Activated T-helper 2 cell treated with anti-CD3 and anti-CD28 coated beads, Interferon-gamma antibody, Interleukin-2, Interleukin-4, amounts not matched to agents 10 μg/mL and 5 μg/mL and 100 μg/mL, durations not matched to agents 14 hours and 24 hours and 36 hours (primary cell): ENCODE measurements around the gene DNAI2. TPM values are rescaled to one million over a fixed set of nuclear protein-coding genes. Genes with fewer than 3 reads are reported as not detected.

Source experiments
- DNase-seq: peaks from one replicate; pipeline ENCODE4 v3.0.0; 2021; ENCODE audit warnings: low spot score
- H3K27ac Mint-ChIP-seq: one replicate; pipeline ENCODE4 v1.8.0; 2021; ENCODE audit warnings: mixed read lengths
- H3K27me3 Mint-ChIP-seq: one replicate; pipeline ENCODE4 v1.8.0; 2021; ENCODE audit warnings: low read depth, mixed read lengths
- H3K36me3 Mint-ChIP-seq: one replicate; pipeline ENCODE4 v1.8.0; 2021; ENCODE audit warnings: low read depth, mixed read lengths
- H3K4me1 Mint-ChIP-seq: one replicate; pipeline ENCODE4 v1.8.0; 2021; ENCODE audit warnings: low read depth, mixed read lengths
- H3K4me3 Mint-ChIP-seq: one replicate; pipeline ENCODE4 v1.8.0; 2021; ENCODE audit warnings: low read depth, mild to moderate bottlenecking, moderate library complexity, mixed read lengths
- H3K9me3 Mint-ChIP-seq: one replicate; pipeline ENCODE4 v1.8.0; 2021; ENCODE audit warnings: mixed read lengths
- intact Hi-C: fragments of 100-400 bp; cut with micrococcal nuclease; formaldehyde crosslinking; loops from one replicate; pipeline ENCODE4 v1.15.1; 2023
- total RNA-seq: library from RNA; stranded (reverse); gene quantifications from 2 replicates; pipeline ENCODE4 v1.2.3, GENCODE V29; 2022

DNAI2 gene
- total RNA-seq, 1 donor from 2014 or later, result 0.75 TPM

DNA sequence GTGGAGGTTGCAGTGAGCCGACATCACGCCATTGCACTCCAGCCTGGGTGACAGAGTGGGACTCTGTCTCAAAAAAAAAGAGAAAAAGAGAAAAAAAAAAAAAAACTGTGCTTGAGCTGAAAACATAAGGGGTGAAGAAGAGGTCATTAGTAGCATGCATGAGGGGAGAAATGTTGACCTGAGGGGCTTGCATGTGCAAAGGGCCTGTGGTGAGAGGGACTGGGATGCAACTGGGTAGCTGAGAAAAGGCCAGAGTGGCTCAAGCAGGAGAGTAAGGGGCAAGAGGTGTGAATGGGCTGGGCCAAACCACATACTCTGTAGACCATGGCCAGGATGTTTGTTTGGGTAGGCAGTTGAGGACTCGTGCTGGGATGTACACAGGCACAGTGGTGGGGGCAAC is 55.3 kb downstream of the DNAI2 start:
- no peaks in the 10 kb centered on the region for H3K36me3 Mint-ChIP-seq
- no peak overlapping the region for H3K4me3 Mint-ChIP-seq
- peaks cover 14% of the 10 kb centered on the region for H3K4me1 Mint-ChIP-seq
- intact Hi-C loops, result no loop called here
- DNase-seq, result no peak
- no peaks in the 10 kb centered on the region for H3K9me3 Mint-ChIP-seq
- H3K27me3 Mint-ChIP-seq, result peaks cover 15% of the 10 kb centered on the region
- no peak overlapping the region for H3K27ac Mint-ChIP-seq

DNA sequence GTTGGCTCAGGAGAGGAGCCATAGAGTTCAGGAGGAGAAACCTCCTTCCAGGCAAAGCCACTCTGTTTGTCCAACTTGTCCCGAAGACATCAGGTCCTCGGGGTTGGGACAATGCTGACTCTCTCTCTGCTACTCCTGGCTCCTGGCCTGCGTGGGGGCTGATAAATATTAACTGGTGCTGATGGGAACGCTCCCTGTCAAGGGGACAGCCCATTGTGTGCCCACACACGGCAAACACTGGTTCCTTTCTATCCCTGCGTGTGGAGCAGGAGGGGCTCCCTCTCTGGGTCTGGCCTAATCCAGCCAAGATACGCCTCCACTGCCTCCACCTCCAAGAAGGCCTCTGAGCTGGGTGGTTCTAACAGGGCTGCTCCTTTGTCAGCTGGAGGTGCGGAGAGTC is 56.4 kb downstream of the DNAI2 start:
- intact Hi-C loops, result no loop called here
- Mint-ChIP-seq H3K27me3 (peaks cover 5% of the 10 kb centered on the region), H3K4me3 (no peak overlapping the region), H3K9me3 (no peaks in the 10 kb centered on the region), H3K36me3 (no peaks in the 10 kb centered on the region), H3K4me1 (peaks cover 16% of the 10 kb centered on the region), H3K27ac (no peak overlapping the region)
- DNase-seq, result no peak

GRCh38 chr17:74332017-74332650 is 58.1 kb downstream of the DNAI2 start:
- Mint-ChIP-seq H3K36me3 (no peaks in the 10 kb centered on the region), H3K4me3 (no peak overlapping the region), H3K27ac (no peak overlapping the region), H3K27me3 (peaks cover 3% of the 10 kb centered on the region), H3K9me3 (no peaks in the 10 kb centered on the region), H3K4me1 (peaks cover 12% of the 10 kb centered on the region)
- intact Hi-C loops, result no loop called here
- no peak for DNase-seq

GRCh38 chr17:74332763-74333283 is 58.8 kb downstream of the DNAI2 start:
- Mint-ChIP-seq H3K27ac (no peak overlapping the region), H3K4me1 (peaks cover 12% of the 10 kb centered on the region), H3K27me3 (peaks cover 3% of the 10 kb centered on the region), H3K36me3 (no peaks in the 10 kb centered on the region), H3K4me3 (no peak overlapping the region), H3K9me3 (no peaks in the 10 kb centered on the region)
- no peak for DNase-seq
- intact Hi-C loops, result no loop called here

- no peaks in the 10 kb centered on the region for H3K9me3 Mint-ChIP-seq
- no peaks in the 10 kb centered on the region for H3K36me3 Mint-ChIP-seq
- no peak overlapping the region for H3K4me3 Mint-ChIP-seq
- peaks cover 3% of the 10 kb centered on the region for H3K27me3 Mint-ChIP-seq
- H3K4me1 Mint-ChIP-seq, result peaks cover 5% of the 10 kb centered on the region
- H3K27ac Mint-ChIP-seq, result no peak overlapping the region
- intact Hi-C loops, result no loop called here
- no peak for DNase-seq
Observed at GRCh38 chr17:74334393-74335039, 60.5 kb downstream of the DNAI2 start.

DNA sequence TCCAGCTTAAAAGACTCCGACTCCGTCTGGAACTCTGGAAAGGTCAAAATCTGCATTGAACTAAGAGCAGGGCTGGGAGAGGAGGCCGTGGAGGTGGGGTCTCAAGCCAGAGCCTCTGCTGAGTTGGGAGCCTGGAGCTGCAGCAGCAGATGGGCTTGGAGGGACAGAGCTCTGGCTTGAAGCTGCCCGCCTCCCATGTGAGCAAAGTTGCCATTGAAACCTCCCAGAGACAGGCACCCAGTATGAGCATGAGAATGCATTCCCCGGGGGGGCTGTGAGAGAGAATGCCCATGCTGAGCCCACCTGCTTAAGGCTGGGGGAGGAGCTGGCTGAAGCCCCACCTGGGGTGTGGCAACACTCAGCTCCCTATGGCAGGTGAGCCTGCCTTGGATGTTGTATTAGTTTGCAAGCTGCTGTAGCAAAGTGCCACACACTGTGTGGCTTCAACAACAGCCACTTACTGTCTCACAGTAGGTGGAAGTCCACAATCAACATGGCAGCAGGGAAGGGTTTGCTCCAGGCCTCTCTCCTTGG is 61.6 kb downstream of the DNAI2 start:
- H3K27me3 Mint-ChIP-seq, result peaks cover 3% of the 10 kb centered on the region
- H3K36me3 Mint-ChIP-seq, result no peaks in the 10 kb centered on the region
- H3K4me1 Mint-ChIP-seq, result peaks cover 3% of the 10 kb centered on the region
- no peaks in the 10 kb centered on the region for H3K9me3 Mint-ChIP-seq
- no peak overlapping the region for H3K27ac Mint-ChIP-seq
- intact Hi-C loops, result no loop called here
- no peak overlapping the region for H3K4me3 Mint-ChIP-seq
- no peak for DNase-seq

GRCh38 chr17:74336307-74336706 is 62.3 kb downstream of the DNAI2 start:
- Mint-ChIP-seq H3K27me3 (peaks cover 3% of the 10 kb centered on the region), H3K36me3 (no peaks in the 10 kb centered on the region), H3K27ac (no peak overlapping the region), H3K4me1 (peaks cover 3% of the 10 kb centered on the region), H3K9me3 (no peaks in the 10 kb centered on the region), H3K4me3 (no peak overlapping the region)
- intact Hi-C loops, result no loop called here
- no peak for DNase-seq

- Mint-ChIP-seq H3K4me1 (peaks cover 3% of the 10 kb centered on the region), H3K27me3 (peaks cover 3% of the 10 kb centered on the region), H3K4me3 (no peak overlapping the region), H3K9me3 (no peaks in the 10 kb centered on the region), H3K36me3 (no peaks in the 10 kb centered on the region), H3K27ac (no peak overlapping the region)
- intact Hi-C loops, result no loop called here
- no peak for DNase-seq
Observed at GRCh38 chr17:74337834-74338500, 63.9 kb downstream of the DNAI2 start.

GRCh38 chr17:74339537-74340195 is 65.6 kb downstream of the DNAI2 start:
- Mint-ChIP-seq H3K4me1 (no peaks in the 10 kb centered on the region), H3K36me3 (no peaks in the 10 kb centered on the region), H3K9me3 (no peaks in the 10 kb centered on the region), H3K4me3 (no peak overlapping the region), H3K27me3 (peaks cover 3% of the 10 kb centered on the region), H3K27ac (no peak overlapping the region)
- intact Hi-C loops, result no loop called here
- no peak for DNase-seq

DNA sequence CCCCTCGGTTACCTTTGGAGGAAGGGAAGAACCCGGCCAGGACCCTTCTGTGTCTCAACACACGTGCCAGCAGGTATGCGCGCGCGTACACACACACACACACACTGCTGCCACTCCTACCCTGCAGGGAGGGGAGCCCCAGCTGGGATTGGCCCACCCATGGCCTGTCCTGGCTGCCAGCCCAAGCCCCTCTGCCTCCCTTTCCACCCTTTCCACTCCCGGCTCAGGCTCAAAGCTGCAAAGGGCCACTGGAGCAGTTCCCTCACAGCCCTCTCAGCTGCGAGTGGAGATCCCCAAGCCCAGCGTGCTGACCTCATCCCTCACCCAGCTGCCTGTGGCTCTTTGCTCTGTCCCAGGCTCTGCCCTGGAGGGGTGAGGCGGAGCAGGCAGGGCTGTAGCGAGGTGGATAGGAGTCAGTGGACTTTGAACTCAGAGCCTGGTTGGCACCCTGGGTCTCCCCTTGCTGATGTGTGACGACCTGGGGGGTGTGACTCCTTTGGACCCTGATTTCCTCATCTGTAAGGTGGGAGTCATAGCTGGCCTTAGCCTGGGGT is 66.5 kb downstream of the DNAI2 start:
- intact Hi-C loops, result no loop called here
- Mint-ChIP-seq H3K4me1 (no peaks in the 10 kb centered on the region), H3K4me3 (no peak overlapping the region), H3K27ac (no peak overlapping the region), H3K27me3 (peaks cover 5% of the 10 kb centered on the region), H3K36me3 (no peaks in the 10 kb centered on the region), H3K9me3 (no peaks in the 10 kb centered on the region)
- DNase-seq, result no peak

- no peaks in the 10 kb centered on the region for H3K9me3 Mint-ChIP-seq
- no peaks in the 10 kb centered on the region for H3K4me1 Mint-ChIP-seq
- H3K36me3 Mint-ChIP-seq, result no peaks in the 10 kb centered on the region
- H3K27ac Mint-ChIP-seq, result no peak overlapping the region
- H3K4me3 Mint-ChIP-seq, result no peak overlapping the region
- no peak for DNase-seq
- peaks cover 2% of the 10 kb centered on the region for H3K27me3 Mint-ChIP-seq
- intact Hi-C loops, result no loop called here
Observed at GRCh38 chr17:74342224-74342623, 68.2 kb downstream of the DNAI2 start.

DNA sequence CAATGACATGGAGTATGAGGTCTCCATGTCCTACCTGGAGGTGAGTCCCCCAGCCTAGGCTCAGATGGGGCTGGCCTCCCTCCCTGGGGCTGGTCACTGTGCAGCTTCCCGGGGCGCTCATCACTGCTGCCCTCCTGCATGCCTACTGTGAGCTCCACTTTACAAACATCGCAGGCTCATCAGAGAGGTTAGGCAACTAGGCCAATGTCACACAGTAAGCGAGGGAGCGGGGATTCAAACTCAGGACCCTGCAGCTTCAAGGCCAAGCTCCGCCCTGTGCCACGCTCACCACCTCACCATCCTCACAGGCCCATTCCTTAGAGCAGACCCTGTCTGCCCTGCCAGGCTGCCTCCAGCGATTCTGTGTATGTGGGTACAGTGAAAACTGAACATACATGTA is 69.1 kb downstream of the DNAI2 start:
- no peaks in the 10 kb centered on the region for H3K9me3 Mint-ChIP-seq
- peaks cover 2% of the 10 kb centered on the region for H3K27me3 Mint-ChIP-seq

More for the DNA sequence above, 69.1 kb downstream of the DNAI2 start:
- Mint-ChIP-seq H3K4me3 (no peak overlapping the region), H3K36me3 (no peaks in the 10 kb centered on the region), H3K4me1 (no peaks in the 10 kb centered on the region), H3K27ac (no peak overlapping the region)
- DNase-seq, result no peak
- intact Hi-C loops, result no loop called here
